SK-N-SH treated with all-trans-retinoic acid at 6 μM for 48 hours (cell line): ENCODE measurements around the gene FMN1.

Experiments
- ATAC-seq: fragments of 200-7000 bp; cut with Tn5 transposase; 3 replicates; pipeline ENCODE4 v1.9.1; 2020; ENCODE audit warnings: mild to moderate bottlenecking, moderate library complexity
- ARNTL ChIP-seq: fragments of 450-650 bp; formaldehyde crosslinking; IDR thresholded peaks from 2 replicates; pipeline ENCODE4 v1.5.0; 2020; ENCODE audit warnings: low read depth, mild to moderate bottlenecking, moderate library complexity, borderline replicate concordance
- BACH2 ChIP-seq: fragments of 250-450 bp; sonication (Bioruptor Pico); IDR thresholded peaks from 2 replicates; pipeline ENCODE4 v1.9.0; 2021; ENCODE audit warnings: mild to moderate bottlenecking, borderline replicate concordance
- CSDC2 ChIP-seq: fragments of 250-450 bp; sonication (Bioruptor Pico); IDR thresholded peaks from 2 replicates; pipeline ENCODE4 v1.5.0; 2020; ENCODE audit warnings: mild to moderate bottlenecking, moderate library complexity
- ESRRG ChIP-seq: fragments of 250-450 bp; sonication (Bioruptor Pico); IDR thresholded peaks from 2 replicates; pipeline ENCODE4 v1.6.1; 2021; ENCODE audit warnings: mild to moderate bottlenecking
- GLIS3 ChIP-seq: fragments of 250-450 bp; sonication (Bioruptor Pico); IDR thresholded peaks from 2 replicates; pipeline ENCODE4 v1.5.0; 2020; ENCODE audit warnings: mild to moderate bottlenecking, moderate library complexity
- ISL1 ChIP-seq: fragments of 250-450 bp; sonication (Bioruptor Pico); IDR thresholded peaks from 2 replicates; pipeline ENCODE4 v2.1.2; 2022; ENCODE audit warnings: mild to moderate bottlenecking, moderate library complexity
- PPARA ChIP-seq: fragments of 250-450 bp; sonication (Bioruptor Pico); IDR thresholded peaks from 2 replicates; pipeline ENCODE4 v1.5.0; 2020; ENCODE audit warnings: mild to moderate bottlenecking, borderline replicate concordance
- RARB ChIP-seq: fragments of 250-450 bp; sonication (Bioruptor Pico); IDR thresholded peaks from 2 replicates; pipeline ENCODE4 v1.8.0; 2021; ENCODE audit warnings: mild to moderate bottlenecking, moderate library complexity
- SNAI2 ChIP-seq: fragments of 250-450 bp; sonication (Bioruptor Pico); IDR thresholded peaks from 2 replicates; pipeline ENCODE4 v1.5.0; 2020; ENCODE audit warnings: mild to moderate bottlenecking, moderate library complexity
- TCF4 ChIP-seq: fragments of 250-450 bp; sonication (Bioruptor Pico); IDR thresholded peaks from 2 replicates; pipeline ENCODE4 v1.8.0; 2021; ENCODE audit warnings: mild to moderate bottlenecking, moderate library complexity, borderline replicate concordance
- ZC3H10 ChIP-seq: fragments of 250-450 bp; sonication (Bioruptor Pico); IDR thresholded peaks from 2 replicates; pipeline ENCODE4 v1.5.1; 2021; ENCODE audit warnings: mild to moderate bottlenecking, moderate library complexity
- ZFP3 ChIP-seq: fragments of 250-450 bp; sonication (Bioruptor Pico); IDR thresholded peaks from 2 replicates; pipeline ENCODE4 v1.5.0; 2020; ENCODE audit warnings: mild to moderate bottlenecking, moderate library complexity
- ZFP30 ChIP-seq: fragments of 450-650 bp; formaldehyde crosslinking; IDR thresholded peaks from 2 replicates; pipeline ENCODE4 v1.5.0; 2022; ENCODE audit warnings: mild to moderate bottlenecking, moderate library complexity
- ZNF565 ChIP-seq: fragments of 450-650 bp; formaldehyde crosslinking; conservative IDR thresholded peaks from 2 replicates; pipeline ENCODE4 v1.5.0; 2020; ENCODE audit warnings: low read depth, mild to moderate bottlenecking, moderate library complexity
- ZNF70 ChIP-seq: fragments of 450-650 bp; formaldehyde crosslinking; IDR thresholded peaks from 2 replicates; pipeline ENCODE4 v1.5.0; 2020; ENCODE audit warnings: mild to moderate bottlenecking, moderate library complexity
- ZNF8 ChIP-seq: fragments of 450-650 bp; formaldehyde crosslinking; IDR thresholded peaks from 2 replicates; pipeline ENCODE4 v1.5.0; 2020; ENCODE audit warnings: mild to moderate bottlenecking, moderate library complexity
- TF ChIP-seq, protein P1 (sequence below): fragments of 250-450 bp; sonication (Bioruptor Pico); IDR thresholded peaks from 2 replicates; pipeline ENCODE4 v1.5.1; 2020; ENCODE audit warnings: low read depth, mild to moderate bottlenecking, moderate library complexity
- TF ChIP-seq, protein P2 (sequence below): fragments of 250-450 bp; sonication (Bioruptor Pico); IDR thresholded peaks from 2 replicates; pipeline ENCODE4 v1.5.1; 2021; ENCODE audit warnings: mild to moderate bottlenecking, moderate library complexity
- TF ChIP-seq, protein P3 (sequence below): fragments of 250-450 bp; sonication (Bioruptor Pico); IDR thresholded peaks from 2 replicates; pipeline ENCODE4 v1.5.0; 2020; ENCODE audit warnings: mild to moderate bottlenecking, moderate library complexity
- TF ChIP-seq, protein P4 (sequence below): fragments of 250-450 bp; sonication (Bioruptor Pico); IDR thresholded peaks from 2 replicates; pipeline ENCODE4 v1.8.0; 2021; ENCODE audit warnings: low read depth, mild to moderate bottlenecking, moderate library complexity, borderline replicate concordance
- TF ChIP-seq, protein P5 (sequence below): fragments of 250-450 bp; sonication (Bioruptor Pico); IDR thresholded peaks from 2 replicates; pipeline ENCODE4 v1.8.0; 2020; ENCODE audit warnings: mild to moderate bottlenecking, moderate library complexity, borderline replicate concordance

The FMN1 gene

DNA sequence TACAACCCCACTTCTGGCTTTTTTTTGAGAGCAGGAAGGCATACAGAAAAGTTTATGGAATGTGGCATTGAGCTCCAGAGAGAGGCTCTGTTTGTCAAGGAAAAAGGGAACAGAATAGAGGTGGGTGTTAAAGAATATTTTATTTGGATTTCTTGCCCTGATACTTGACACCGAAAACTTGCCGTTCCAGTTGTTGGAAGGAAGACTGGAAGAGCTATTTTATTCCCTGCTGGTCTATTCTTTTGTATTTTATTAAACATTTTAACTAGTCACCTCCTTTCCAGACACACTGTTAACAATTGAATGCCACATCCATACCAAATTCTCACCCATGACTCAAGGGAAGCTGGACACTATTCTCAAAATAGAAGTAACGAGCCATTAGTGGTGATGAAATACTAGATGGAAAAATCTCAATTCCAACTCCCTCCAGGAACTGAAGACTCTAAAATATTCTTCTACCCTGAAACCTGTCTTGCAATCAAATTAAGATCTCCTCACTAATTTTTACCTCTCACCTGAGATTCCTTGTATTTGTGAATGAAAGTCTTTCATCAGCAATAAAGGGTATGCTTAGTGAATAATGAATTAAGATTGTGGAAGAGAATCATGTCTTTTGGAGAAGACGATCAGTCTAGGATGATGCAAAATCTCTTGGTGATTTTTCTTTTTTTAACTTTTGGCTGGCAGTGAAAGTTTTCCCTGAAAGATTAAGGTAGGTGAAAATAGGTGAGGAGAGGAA lies 448.2 kb downstream of the FMN1 start:
- no peak for TF ChIP-seq ZNF565 (CRISPR knock-in tag)
- TF ChIP-seq ZC3H10 (CRISPR knock-in tag): no peak
- TF ChIP-seq SNAI2: no peak
- no peak for TF ChIP-seq ESRRG
- no peak for TF ChIP-seq ZFP3 (CRISPR knock-in tag)
- no peak for TF ChIP-seq ZNF70 (CRISPR knock-in tag)
- TF ChIP-seq, all 23 proteins: peak for 0
- no peak for ATAC-seq

DNA sequence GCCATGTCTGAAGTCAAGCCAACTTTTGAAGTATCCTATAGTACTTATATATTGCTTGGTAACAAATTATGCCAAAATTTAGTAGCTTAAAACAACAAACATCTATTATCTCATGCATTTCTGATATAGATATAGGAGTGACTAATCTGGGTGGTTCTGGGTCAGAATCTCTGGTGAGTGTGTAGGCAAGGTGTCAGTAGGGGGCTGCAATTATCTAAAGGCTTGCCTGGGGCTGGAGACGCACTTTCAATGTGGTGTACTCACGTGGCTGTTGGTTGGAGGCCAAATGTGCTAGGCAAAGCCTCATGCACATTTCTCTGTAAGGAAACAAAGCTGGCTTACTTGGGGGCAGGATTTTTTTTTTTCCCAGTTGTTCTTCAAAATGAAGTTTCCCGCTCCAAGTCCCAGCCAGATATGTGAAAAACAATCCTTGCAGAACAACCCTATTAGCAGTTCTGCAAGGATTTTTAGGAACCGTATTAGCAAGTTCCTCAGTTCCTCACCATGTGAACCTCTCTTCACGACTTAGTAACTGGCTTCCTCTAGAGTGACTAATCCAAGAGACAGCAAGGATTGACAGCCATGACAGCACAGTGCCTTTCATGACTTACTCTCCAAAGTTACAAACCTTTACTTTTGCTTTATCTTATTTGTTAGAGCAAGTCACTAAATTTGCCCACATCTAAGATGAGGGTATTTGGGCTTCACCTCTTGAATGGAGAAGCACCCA lies 450.9 kb downstream of the FMN1 start:
- TF ChIP-seq RARB (CRISPR knock-in tag): no peak
- TF ChIP-seq ARNTL (CRISPR knock-in tag): no peak
- TF ChIP-seq ZNF565 (CRISPR knock-in tag): no peak
- TF ChIP-seq, protein P1, sequence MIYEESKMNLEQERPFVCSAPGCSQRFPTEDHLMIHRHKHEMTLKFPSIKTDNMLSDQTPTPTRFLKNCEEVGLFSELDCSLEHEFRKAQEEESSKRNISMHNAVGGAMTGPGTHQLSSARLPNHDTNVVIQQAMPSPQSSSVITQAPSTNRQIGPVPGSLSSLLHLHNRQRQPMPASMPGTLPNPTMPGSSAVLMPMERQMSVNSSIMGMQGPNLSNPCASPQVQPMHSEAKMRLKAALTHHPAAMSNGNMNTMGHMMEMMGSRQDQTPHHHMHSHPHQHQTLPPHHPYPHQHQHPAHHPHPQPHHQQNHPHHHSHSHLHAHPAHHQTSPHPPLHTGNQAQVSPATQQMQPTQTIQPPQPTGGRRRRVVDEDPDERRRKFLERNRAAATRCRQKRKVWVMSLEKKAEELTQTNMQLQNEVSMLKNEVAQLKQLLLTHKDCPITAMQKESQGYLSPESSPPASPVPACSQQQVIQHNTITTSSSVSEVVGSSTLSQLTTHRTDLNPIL (CRISPR knock-in tag): no peak
- TF ChIP-seq GLIS3 (CRISPR knock-in tag): no peak
- TF ChIP-seq ZNF70 (CRISPR knock-in tag): no peak
- TF ChIP-seq ISL1 (CRISPR knock-in tag): no peak
- TF ChIP-seq CSDC2 (CRISPR knock-in tag): no peak
- TF ChIP-seq PPARA (CRISPR knock-in tag): no peak
- TF ChIP-seq, protein P2, sequence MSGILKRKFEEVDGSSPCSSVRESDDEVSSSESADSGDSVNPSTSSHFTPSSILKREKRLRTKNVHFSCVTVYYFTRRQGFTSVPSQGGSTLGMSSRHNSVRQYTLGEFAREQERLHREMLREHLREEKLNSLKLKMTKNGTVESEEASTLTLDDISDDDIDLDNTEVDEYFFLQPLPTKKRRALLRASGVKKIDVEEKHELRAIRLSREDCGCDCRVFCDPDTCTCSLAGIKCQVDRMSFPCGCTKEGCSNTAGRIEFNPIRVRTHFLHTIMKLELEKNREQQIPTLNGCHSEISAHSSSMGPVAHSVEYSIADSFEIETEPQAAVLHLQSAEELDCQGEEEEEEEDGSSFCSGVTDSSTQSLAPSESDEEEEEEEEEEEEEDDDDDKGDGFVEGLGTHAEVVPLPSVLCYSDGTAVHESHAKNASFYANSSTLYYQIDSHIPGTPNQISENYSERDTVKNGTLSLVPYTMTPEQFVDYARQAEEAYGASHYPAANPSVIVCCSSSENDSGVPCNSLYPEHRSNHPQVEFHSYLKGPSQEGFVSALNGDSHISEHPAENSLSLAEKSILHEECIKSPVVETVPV (CRISPR knock-in tag): no peak
- TF ChIP-seq, protein P3, sequence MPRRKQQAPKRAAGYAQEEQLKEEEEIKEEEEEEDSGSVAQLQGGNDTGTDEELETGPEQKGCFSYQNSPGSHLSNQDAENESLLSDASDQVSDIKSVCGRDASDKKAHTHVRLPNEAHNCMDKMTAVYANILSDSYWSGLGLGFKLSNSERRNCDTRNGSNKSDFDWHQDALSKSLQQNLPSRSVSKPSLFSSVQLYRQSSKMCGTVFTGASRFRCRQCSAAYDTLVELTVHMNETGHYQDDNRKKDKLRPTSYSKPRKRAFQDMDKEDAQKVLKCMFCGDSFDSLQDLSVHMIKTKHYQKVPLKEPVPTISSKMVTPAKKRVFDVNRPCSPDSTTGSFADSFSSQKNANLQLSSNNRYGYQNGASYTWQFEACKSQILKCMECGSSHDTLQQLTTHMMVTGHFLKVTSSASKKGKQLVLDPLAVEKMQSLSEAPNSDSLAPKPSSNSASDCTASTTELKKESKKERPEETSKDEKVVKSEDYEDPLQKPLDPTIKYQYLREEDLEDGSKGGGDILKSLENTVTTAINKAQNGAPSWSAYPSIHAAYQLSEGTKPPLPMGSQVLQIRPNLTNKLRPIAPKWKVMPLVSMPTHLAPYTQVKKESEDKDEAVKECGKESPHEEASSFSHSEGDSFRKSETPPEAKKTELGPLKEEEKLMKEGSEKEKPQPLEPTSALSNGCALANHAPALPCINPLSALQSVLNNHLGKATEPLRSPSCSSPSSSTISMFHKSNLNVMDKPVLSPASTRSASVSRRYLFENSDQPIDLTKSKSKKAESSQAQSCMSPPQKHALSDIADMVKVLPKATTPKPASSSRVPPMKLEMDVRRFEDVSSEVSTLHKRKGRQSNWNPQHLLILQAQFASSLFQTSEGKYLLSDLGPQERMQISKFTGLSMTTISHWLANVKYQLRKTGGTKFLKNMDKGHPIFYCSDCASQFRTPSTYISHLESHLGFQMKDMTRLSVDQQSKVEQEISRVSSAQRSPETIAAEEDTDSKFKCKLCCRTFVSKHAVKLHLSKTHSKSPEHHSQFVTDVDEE (CRISPR knock-in tag): no peak
- no peak for TF ChIP-seq SNAI2
- TF ChIP-seq, protein P4, sequence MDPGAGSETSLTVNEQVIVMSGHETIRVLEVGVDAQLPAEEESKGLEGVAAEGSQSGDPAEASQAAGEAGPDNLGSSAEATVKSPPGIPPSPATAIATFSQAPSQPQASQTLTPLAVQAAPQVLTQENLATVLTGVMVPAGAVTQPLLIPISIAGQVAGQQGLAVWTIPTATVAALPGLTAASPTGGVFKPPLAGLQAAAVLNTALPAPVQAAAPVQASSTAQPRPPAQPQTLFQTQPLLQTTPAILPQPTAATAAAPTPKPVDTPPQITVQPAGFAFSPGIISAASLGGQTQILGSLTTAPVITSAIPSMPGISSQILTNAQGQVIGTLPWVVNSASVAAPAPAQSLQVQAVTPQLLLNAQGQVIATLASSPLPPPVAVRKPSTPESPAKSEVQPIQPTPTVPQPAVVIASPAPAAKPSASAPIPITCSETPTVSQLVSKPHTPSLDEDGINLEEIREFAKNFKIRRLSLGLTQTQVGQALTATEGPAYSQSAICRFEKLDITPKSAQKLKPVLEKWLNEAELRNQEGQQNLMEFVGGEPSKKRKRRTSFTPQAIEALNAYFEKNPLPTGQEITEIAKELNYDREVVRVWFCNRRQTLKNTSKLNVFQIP (CRISPR knock-in tag): no peak
- TF ChIP-seq ZNF8 (CRISPR knock-in tag): no peak
- no peak for TF ChIP-seq ZFP30 (CRISPR knock-in tag)
- TF ChIP-seq BACH2 (CRISPR knock-in tag): no peak
- TF ChIP-seq TCF4 (CRISPR knock-in tag): no peak
- no peak for TF ChIP-seq ESRRG
- TF ChIP-seq, protein P5, sequence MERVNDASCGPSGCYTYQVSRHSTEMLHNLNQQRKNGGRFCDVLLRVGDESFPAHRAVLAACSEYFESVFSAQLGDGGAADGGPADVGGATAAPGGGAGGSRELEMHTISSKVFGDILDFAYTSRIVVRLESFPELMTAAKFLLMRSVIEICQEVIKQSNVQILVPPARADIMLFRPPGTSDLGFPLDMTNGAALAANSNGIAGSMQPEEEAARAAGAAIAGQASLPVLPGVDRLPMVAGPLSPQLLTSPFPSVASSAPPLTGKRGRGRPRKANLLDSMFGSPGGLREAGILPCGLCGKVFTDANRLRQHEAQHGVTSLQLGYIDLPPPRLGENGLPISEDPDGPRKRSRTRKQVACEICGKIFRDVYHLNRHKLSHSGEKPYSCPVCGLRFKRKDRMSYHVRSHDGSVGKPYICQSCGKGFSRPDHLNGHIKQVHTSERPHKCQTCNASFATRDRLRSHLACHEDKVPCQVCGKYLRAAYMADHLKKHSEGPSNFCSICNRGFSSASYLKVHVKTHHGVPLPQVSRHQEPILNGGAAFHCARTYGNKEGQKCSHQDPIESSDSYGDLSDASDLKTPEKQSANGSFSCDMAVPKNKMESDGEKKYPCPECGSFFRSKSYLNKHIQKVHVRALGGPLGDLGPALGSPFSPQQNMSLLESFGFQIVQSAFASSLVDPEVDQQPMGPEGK: no peak
- TF ChIP-seq ZFP3 (CRISPR knock-in tag): no peak

More for the DNA sequence above, 450.9 kb downstream of the FMN1 start:
- no peak for ATAC-seq
